K562 (cell line): ENCODE data around the gene TRDN.

Source experiments
- U2AF2 ChIP-seq: fragments of 200-400 bp; formaldehyde crosslinking; optimal IDR thresholded peaks from 2 replicates; pipeline ENCODE3; 2017; ENCODE audit warnings: low read depth, mild to moderate bottlenecking, low read length
- ZEB2 ChIP-seq: fragments of 450-650 bp; IDR thresholded peaks from 2 replicates; pipeline ENCODE4 v1.6.1; 2016

GRCh38 chr6:123681957-123682462, 45.3 kb upstream of the TRDN start:
- TF ChIP-seq ZEB2: no peak
- no peak for TF ChIP-seq U2AF2
